Glomerular endothelial cell (primary cell): ENCODE measurements around the gene TMEM218. TPM values are rescaled to one million over a fixed set of nuclear protein-coding genes. Genes with fewer than 3 reads are reported as not detected.

Experiments used
- DNase-seq: peaks from one replicate; pipeline ENCODE4 v3.0.0-alpha.2; 2011; ENCODE audit warnings: low read depth, low spot score; ENCODE audit errors: extremely low read depth
- total RNA-seq: library from RNA; depleted of rRNA; stranded (reverse); fragments of >200 nt; gene quantifications from 2 replicates; pipeline ENCODE4 v1.2.3, GENCODE V29; 2015

Gene TMEM218
- total RNA-seq: 22.5 and 23.3 TPM in 2 replicates

DNA sequence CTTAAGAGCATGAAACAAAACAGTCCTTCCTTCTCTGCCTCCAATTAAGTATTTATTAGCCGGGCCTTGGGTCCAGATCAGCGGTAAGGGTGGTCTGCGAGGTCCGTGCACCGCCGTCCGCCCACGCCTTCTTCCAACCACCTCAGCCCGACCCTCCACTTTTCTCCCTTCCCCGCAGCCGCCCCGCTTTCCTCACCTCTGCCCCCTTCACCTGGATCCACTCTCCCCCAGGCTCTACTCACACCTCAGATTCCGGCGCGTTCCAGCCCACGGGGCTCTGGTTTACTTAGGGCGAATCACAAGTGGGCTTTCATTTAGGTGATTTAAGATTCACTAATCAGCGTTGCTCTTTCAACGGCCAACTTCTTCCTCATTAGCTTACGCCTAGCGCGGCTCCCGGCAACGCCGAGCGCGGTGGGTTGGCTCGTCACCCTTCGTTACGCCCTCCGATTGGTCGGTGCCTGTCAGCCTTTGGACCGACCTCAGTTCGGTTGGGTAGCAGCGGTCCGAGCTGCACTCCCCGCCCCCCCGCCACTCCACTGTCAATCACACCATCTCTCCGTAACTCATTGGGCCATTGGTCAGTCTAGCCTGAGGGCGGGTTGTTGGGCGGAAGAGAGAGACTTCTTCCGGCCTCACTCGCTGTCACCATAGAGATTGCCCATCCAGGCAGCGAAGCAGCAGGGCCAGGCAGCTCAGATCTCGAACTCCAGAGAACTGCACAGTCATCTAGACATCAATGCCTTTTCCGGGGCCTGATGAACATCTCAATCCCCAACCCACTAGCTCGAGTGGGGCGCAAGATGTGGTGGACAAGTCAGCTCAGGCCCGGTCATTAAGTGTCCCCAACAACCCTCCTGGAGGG is at the start of gene TMEM218:
Gene TMEM218 (minus strand): TSS at position 284 of the 865 bp plus-strand sequence. CDS start 9,385 bp downstream, outside the sequence.
- peak; percentile 96 for DNase-seq

DNA sequence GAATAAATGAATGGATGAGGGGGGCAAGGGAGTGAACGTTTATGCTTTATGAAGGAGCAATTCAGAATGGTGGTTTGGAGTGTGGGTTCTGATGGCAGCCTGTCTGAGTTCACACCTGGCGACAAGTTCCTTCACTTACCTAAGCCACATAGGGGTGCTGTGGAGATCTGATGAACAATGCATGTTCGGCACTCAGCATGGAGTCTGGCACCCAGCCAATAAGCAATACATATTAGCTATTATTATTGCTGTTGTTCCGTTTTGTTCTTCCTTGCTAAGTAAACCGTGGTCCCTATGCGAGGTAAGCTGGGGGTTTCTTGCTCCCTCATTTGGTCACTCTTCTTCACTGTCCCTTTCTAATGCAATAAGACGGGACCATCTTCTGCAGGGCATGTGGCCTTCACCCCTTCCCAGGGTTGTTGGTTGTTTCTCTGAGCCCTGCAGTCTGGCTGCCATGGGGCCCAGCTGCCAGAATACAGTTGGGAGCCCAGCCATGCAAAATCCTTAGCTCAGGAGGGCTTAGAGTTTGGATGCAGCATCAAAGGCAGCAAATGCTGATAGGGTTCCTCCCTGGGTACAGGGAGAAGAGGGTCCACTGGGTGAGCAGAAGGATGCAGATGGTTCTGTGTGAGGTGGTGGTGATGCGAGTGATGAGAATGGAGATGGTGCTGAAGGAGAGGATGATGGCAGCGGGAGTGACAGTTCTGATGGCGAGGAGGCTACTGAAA is 46.7 kb upstream of the TMEM218 start:
- no peak for DNase-seq

DNA sequence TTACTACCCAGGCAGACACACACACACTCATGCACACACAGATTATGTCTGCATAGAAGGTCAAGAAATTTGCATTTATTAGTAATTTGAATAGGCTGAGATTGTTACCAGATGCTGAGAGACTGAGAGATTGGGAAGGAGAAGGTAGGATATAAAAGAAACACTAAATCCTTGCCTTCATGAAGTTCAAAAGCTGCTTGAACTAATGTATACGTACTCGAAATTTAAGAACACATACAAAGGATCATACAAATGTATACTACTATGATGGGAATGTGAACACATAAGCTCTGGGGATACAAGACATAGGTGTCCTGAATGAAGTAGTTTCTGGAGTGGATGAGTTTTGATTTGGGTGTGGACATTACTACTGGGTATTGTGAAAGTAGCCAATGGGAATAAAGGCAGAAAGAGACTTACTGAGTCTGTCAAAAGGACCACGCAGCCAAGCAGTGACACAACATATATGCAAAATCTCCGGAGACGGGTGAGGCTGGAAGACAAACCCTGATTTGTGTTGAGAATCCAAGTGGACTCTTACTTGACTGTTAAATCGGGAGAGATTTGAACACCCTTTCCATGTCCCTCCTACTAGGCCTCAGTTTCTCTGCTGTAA is 45.8 kb upstream of the TMEM218 start:
- DNase-seq: no peak

- DNase-seq: no peak
These were observed 45.1 kb upstream of the TMEM218 start for GRCh38 chr11:125156346-125157117.

DNA sequence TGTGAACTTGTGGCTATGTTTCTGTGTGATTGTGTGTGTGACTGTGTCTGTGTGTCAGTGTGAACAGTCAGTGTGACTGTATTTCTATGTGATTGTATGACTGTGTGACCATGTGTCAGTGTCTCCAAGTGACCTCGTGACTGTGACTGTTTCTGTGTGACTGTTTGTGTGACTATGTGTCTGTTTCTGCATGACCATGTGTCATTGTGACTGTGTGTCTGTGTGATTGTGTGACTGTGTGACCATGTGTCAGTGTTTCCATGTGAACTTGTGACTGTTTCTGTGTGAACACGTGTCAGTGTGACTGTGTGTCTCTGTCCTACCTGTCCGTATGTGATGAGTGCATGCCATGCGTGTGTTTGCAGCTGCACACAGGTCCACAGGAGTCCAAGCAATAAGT is 44.3 kb upstream of the TMEM218 start:
- DNase-seq: no peak

DNA sequence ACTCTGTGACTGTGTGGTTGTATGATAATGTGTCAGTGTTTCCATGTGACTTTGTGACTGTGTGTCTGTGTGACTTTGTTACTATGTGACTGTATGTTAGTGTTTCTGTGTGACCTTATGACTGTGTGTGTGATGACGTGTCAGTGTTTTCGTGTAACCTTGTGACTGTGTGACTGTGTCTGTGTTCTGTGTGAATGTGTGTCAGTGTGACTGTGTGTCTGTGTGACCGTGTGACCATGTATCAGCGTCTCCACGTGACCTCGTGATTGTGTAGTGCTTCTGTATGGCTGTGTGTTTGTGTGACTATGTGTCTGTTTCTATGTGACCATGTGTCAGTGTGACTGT is 43.6 kb upstream of the TMEM218 start:
- no peak for DNase-seq

GRCh38 chr11:125154378-125155099 is 43.1 kb upstream of the TMEM218 start:
- no peak for DNase-seq

DNA sequence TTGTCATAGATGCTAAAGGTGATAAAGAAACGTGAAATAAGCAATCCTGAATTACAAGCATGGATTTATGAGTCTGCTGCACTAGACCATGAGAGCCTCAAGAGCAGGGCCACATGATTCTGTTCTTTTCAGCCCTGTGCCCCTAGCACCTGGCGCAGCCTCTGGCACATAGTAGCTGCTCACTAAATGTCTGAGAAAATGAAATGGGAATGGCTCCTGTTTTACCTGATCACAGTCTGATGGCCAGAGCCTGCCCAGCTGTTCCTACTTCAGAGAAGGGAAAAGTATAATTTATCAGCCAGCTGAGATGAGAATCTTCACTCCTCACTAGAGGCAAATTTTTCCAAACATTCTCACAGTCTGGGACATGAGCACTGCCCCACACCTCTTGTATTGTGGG is 42.4 kb upstream of the TMEM218 start:
- no peak for DNase-seq

- no peak for DNase-seq
These were observed 37.3 kb upstream of the TMEM218 start for GRCh38 chr11:125148743-125149142.

GRCh38 chr11:125148011-125148410 is 36.6 kb upstream of the TMEM218 start:
- no peak for DNase-seq

GRCh38 chr11:125147280-125147679 is 35.9 kb upstream of the TMEM218 start:
- no peak for DNase-seq

DNA sequence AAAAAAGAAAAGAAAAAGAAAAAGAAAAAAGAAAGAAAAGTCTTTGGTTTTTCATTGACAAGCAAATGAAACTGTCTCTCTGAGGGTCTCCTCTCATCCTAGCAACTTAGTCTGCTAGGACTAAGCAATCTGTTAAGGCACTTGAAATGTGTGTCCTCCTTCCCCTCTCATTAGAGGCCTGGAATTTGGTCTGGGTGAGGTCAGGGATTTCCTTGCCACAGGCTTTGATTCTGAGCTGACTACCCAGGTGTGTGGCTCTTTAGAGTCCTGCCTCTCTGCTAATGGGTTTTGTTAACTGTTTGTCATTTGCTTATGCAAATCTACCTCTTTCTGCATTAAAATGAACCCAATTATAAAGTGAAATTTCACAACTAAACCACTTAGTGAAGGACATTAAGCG is 34.8 kb upstream of the TMEM218 start:
- no peak for DNase-seq

DNA sequence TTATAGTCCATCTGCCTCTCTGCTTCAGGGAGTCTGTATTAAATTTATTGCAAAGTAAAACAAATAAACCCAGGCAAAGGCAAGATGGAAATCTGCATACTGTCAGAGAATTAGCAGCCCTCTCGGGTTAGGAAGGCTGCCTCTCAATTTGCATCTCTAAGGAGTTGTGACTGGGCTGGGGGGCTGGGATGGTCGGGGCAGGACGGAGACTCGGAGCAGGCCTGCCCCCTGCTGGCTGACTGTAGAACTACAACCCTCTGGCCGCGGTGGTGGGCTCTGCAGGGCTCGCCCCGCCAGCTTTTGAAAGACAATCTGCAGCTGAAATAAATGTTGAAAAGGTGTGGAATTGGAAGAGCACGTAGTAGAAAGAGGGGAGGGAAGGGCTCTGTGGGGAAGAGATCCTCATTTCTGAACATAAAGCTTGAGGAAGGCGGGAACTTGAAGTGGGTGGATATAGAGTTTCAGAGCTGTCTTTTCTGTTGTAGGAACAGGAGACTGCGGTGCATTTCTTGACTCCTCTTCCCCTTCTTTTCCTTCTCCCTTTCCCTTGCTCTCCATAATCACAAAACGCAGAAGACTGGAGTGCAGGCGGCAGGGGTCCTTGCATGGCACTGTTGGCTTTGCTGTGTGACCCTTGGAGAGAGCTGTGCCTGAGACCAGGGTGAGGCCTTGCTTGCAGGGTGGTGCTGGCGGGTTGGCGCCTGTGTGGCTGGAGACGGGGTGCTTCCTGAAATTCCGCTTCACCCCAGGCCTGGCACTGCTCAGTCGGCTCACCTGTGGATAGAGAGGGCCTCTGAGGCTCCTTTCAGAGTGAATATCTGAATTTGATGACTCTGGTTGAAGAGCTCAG is 30.5 kb upstream of the TMEM218 start:
- no peak for DNase-seq

DNA sequence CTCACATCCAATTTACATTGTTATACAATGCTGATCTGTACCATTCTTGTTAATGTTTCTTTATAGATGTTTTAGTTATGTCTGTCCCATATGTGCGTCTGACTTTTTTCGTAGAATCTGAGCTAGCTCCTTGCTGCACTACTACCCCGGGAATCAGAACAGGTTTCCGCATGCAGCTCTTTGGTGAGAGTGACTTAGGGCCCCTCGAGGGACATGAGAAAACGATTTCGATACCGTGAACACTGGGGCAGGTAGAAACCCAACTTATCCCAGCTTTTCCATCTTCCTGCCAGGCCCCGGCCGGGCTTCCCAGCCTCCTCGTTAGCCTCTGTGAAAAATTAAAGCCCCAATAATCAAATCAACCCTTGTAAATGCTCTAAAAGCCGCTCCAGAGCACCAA is 29.8 kb upstream of the TMEM218 start:
- no peak for DNase-seq

DNA sequence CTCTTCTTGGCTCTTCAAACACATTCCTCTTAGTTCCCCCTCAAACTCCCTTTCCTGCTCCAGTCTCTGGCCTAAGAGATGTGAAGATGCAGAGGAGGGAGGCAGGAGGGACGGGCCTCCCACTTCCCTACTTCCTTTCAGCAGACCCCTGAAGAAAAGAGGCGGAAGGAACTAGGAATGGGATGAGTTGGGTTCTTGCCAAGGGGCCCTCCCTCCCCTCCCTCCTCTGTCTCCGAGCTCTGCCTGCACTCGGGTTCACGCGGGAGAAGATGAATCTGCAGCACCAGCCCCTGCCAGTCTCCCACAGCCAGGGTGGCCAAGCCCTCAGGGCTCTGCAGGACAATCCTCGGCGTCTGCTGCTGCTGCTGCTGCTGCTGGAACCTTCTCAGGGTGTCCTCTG is 28.8 kb upstream of the TMEM218 start:
- DNase-seq: no peak

DNA sequence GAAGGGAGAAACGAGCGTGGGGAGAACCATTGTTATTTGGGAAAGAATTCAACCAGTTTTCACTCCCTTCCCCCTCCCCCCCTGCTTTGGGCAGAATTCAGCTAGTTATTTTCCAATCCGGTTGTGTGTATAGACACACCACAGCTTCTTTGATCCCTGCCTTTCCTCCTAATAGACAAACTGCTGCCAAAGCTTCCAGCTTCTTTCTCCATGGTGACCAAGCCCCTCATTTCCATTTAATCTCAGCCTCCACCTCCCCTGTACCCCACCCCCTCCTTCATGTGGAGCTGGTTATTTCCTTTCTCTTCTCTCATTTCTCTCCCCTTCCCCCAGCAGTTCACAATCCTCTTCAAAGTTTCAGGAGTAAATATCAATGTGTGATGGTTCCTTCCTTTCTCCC is 28.4 kb upstream of the TMEM218 start:
- DNase-seq: no peak

- no peak for DNase-seq
These were observed 27.5 kb upstream of the TMEM218 start for GRCh38 chr11:125138966-125139365.

DNA sequence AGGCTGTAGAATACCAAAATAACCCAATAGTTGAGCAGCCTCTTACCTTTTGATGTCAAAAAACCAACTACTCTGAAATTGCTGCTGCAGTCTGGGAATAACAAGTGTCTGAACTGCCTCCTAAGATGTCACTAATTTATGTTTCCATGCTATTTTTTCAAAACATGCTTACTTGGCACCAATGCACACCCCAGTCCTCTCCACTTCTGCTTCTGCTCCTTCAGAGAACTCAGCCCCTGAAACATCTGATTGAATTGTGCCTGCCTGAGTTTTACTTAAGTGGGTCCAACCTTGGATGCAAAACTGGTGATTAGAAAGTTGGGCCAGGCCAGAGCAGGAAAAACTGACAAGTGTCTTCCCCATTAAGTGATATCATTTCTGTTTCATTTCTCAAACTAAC is 24.6 kb upstream of the TMEM218 start:
- DNase-seq: no peak

DNA sequence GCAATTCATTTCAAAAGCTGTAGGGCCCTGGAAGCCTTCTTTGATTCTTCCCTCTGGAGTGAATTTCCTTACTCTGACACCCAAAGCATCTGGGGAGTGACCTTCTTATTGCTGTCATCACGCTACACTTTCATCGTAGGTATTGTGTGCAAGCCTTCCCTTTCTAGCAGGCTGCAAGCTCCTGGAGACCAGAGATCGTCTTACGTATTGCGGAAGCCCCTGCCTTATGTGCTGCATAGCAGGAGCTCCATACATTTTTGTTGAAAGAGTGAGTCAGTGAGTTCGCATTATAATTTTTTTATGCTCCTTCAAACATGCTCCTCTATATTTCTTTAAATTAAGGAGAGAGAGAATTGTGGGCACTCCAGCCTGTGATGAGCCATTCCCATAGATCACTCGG is 21.2 kb upstream of the TMEM218 start:
- DNase-seq: no peak
